ENCODE measurements around the gene IL37.
A peak's percentile ranks its signal among the peaks of the same experiment; 100 is the strongest.

The IL37 gene, protein sequence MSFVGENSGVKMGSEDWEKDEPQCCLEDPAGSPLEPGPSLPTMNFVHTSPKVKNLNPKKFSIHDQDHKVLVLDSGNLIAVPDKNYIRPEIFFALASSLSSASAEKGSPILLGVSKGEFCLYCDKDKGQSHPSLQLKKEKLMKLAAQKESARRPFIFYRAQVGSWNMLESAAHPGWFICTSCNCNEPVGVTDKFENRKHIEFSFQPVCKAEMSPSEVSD

DNA sequence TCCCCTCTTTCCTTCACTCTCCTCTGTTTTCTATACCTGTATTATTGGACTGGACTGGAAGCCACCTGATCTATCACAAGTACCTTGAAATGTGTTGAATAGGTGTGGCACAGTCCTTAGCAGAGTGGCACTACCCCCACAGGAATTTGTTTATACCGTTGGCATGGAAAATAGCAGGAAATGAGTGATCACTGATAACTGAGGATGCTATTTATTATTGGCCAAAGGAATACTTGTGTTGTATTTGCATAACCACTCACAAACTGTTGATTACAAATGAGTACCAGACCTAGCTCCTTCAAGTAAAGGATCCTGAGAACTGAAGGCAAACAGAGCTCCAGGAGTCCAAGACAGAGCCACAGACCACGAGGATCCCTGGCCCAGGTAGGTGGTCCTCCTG is at the start of gene IL37:
TSS of gene IL37 (plus strand) at position 301 of the 400 bp plus-strand sequence. CDS start 1,848 bp downstream, outside the sequence.
- no peak for DNase-seq

DNA sequence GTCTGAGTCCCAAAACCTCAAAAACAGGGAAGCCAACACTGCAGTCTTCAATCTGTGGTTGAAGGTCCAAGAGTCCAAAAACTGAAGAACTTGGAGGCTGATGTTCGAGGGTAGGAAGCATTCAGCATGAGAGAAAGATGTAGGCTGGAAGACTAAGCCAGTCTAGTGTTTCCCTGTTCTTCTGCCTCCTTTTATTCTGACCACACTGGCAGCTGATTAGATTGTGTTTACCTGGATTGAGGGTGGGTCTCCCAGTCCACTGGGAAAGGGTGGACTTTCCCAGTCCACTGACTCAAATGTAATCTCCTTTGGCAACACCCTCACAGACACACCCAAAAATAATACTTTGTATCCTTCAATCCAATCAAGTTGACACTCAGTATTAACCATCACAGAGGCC is 46.9 kb upstream of the IL37 start:
- DNase-seq = no peak

DNA sequence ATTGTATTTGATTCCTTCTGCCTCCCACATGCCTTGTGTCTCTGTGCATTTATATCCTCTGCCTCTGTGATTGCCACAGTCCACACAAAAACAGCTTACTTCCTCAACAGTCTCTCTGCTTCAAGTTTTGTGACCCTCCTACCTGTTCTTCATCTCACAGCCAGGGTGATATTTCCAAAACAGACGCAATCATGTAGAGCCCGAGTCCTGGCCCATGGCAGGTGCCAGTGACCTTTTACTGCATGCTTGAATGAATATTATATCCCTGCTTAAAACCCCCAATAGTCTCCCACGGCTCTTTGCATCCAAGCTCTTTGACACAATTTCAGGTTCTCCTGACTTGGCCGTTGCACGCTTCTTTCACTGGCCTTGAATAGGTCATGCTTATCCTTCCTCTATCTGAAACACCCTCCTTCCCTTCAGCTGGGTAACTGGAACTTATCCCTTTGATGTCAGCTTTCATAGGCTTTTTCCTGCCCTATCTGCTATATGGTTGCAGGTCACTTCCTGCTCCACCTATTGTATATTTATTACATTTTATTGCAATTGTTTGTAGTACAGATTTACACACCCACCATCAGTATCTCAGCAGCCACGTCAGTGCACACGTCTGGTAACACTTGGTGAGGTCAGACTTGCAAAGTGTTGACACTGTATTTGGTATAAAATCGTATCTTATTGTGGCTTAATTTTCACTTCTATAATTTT is 44.7 kb upstream of the IL37 start:
- no peak for DNase-seq

DNA sequence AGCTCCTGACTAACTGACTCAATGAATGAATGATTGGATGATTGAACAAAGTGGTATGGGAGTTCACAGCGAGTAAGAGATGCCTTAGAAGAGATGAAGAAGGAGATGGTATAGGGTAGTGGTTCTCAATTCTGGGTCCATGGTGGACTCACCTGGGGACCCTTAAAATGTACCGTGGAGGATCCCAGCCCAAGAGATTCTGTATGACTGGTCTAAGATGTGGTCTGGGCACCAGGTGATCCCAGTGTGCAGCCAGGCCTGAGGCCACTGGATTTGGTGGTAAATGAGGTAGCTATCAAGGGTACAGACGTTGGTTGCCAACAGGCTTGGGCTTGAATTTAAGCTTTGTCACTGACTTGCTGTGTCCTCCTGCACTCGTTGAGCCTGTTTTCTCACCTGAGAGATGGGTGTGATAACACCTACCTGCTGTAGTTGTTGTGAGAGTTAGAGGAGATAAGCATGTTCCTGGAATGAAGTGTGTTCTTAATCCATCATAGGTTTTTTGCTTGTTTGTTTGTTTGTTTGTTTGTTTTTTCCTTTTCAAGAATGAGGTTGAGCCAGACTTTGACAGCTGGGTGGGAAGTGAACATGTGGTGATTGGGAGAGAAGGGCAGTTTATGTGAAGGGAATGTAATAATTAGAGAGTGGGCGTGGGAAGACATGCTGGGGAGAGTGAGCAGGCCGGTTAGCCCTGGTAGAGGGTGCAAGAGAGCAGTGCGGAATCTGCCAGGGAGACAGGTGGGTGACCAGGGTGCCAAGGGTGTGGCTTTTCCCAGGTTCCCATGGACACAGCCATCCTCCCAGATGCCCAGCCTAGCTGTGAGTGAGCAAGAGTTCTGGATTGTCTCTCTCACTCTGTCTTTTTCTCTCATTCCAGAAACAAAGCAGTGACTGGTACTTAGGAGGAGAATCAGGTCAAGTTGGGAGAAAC is 43.0 kb upstream of the IL37 start:
- no peak for DNase-seq

DNA sequence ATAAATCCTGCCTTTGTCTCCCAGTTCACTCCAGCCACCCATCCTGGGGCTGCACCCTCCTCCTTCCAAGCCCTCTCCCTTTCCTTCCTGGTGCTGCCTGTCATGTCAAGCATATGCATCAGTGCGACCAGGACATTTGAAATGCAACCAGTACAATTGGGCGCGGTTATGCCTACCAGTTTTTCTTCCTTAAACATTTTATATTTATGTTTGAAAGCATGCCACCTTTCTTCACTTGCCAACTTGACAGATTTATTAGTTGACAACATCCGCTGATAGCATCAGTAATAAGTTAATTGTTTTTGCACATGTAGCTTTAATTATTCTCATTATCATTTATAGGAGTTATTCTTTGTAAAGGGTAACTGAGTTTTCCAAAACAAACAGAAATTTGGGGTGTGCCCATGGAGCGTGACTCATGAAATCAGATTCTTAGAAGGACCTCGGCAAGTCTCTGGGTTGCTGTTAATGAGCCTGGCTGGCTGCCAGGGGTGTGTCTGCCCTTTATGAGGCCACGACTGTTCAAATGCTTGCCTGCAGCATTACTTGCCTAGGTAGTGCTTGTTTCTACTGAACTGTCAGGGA is 41.6 kb upstream of the IL37 start:
- no peak for DNase-seq

DNA sequence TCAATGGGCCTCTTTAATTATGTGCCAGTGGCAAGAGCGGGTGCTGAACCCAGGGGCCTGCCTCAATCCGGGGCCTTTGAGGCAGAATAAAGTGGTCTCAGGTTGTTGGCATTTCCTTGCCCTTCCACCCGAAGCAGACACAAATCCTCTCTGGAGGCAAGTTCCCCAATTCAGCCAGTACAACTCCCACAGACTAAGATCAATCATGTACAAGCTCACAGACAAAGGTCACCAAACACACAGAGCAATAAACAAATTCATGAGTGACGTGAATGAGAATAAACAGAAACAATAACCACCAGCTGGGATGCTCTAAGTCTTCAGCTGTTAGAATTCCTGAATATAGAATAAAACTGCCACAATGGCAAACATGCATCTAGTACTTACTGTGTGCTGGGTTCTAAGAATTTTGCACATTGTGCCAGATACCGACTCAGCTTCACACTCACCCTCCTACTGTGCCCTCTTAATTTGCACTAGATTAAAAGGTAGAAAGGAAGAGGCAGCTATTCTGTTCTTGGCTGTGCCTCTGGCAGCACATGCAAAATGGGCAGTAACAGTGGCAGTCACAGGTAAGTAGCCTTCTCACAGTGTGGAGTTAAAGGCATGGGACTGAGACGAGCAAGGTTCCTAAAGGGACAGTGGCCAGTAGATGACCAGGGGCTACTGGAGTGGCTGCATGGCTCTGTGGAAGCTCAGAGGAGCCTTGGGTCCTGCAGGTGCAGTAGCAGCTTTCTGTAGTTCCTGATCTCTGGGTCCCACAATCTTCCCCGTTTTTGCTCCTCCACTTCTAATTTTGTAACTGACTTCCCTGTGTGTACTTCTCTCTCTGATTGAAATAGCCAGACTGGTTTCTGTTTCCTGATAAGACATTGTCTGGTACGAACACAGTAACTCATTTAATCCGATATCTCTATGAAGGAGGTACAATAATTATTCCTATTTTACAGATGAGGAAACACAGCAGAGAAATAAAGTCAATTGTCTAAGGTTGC is 39.8 kb upstream of the IL37 start:
- DNase-seq = no peak

DNA sequence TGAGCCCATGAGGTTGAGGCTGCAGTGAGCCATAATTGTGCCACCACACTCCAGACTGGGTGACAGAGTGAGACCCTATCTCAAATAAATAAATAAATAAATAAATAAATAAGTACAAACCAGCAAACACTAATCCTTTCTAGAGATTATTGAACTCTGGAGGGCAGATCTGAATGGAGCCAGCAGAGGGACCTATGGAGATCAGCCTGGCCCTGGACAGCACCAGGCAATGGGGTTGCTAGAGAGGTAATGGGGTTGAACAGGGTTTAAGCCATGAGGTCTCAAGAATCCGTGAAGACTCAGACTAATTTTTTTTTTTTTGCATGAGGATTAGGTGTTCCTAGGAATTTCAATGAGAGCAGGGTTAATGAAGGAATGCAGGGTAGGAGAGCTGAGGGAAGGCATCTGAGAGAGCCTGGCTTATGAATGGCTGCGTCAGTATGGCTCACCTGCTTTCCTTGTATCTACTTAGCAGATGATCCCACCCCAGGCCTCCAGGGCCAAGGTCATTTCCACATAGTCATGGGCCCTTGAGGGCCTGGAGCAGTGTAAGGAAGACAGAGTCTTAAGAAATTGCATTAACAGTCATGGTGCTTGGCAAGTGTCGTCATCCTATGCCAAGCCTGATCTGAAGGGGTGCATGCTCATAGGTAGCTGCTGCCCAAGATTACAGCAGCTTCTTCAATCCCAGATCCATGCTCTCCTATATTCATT is 34.6 kb upstream of the IL37 start:
- DNase-seq = no peak

DNA sequence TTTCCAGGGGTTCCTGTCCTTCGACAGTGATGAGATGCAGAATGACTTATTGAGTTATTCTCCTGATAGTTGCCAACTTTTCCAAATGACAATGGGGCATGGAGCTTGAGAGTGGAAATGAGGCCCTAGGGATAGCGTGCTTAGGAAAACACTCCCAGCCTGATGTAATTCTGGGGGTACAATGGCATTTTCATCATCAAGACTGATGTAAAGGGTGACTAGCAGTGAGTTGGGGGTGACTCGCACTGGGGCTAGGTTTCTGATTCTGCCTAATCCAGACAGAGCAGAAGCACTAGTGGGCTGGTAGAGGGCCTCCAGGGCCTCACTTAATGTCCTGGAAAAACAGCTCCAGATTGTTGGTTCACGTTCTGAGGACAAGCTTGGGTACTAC is 34.0 kb upstream of the IL37 start:
- DNase-seq = no peak

DNA sequence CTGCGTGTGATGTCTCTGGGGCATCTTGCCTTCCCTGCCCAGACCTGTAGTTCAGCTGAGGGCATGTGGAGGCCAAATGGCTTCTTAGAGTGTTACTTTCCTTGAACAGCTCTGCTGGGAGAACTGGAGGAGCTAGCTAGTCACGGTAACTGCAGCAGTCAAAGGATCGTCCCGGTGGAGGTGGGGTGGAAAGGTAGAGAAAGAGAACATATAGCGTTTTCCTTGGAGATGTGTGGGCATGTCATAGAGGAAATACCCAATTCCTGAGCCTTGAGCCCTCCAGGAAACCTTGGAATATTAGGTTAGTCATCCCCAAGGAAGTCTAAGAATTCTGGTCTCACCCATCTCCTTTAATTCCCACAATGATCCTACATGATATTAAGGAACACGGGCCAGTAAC is 33.5 kb upstream of the IL37 start:
- no peak for DNase-seq

DNA sequence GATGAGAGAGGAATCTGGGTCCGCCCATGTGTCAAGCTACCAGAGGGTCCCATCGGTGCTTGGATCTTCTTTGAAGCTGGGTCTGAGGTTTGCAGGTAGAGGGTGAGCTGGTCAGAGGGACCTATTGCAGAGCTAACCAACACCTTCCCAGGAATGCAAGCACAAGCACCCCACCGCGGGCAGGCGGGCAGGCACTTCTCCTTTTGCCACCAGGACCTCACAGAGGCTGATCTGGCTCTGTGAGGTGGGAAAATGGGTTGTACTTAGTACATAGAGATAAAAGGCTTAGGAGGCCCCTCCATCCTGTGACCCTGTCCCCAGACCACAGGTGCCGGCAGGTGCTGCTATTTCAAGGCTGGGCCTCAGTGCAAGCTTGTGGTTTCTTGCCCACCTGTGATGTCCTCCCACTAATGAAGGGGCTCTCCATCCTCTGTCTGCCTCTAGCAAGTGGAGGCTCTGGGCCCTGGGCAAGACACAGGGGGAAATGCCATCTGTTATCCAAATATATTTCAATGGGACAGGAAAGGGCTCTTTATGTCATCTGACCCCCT is 31.4 kb upstream of the IL37 start:
- no peak for DNase-seq

DNA sequence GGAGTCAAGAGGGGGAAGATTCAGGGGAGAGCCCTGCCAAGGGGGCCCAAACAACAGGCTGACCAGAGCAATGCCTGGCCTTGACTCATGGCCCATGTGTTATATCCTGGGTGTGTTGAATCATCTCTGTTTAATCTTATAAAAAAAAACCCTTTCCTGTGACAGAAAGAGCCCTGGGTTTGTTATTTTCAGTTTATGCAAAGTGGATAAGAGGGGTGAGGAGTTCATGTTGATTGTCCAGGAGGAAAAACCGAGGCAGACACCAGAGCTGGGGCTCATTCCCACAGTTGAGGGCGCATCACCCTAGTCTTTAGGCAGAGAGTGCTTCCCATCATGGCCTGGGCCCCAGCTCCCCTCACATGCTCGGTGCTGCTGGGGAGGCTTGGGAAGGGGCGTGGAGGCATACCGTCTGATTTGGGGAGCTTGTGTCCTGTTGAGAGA is 30.9 kb upstream of the IL37 start:
- DNase-seq = no peak

DNA sequence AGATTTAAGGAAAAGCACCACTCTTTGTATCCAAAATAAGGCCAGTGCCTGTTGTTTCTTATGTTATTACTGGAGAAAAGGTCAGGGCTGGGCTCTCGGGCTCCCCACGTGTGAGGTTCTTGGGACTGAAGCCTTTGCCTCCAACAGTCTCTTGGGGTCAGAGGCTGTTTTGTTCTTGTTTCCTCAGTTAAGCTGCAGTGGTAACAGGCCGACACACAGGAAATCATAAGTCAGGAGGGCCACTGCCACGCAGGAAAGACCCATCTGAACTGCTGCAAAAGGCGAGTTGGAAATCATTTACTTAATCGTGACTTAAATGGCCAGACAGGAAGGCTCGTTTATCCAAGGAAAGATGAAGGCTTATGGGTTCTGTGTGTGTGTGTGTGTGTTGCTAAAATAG is 30.3 kb upstream of the IL37 start:
- no peak for DNase-seq

DNA sequence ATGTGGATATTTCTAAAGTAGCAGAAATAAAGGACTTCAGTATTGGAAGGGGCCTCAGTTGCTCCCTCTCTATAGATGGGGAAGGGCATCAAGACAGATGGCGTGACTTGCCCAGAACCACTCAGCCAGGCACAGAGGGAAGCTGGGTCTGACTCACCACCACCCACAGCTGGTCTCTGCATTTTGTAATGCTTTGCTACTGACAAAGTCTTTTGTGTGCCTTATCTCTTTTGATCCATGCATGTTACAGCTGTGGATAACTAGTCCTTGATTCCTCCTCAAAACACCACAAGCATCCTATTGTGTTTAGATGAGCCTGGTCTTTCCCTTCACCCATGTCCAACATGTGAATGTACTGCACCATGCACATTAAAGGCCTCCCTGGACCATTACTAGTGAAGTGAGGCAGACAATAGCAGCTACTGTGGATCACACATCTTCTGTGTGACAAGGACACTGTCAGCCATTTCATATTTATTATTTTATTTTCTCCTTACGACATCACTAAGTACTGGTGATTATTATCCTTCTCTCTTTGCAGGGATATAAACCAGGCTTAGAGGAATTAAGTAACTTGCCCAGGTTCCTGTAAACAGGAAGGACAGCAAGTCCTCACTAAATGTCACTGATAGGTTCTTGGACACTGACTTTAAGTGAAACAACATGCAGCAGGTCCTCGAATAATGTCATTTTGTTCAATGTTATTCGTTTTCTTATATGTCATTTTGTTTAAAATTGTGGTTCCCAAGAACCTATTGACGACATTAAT is 29.6 kb upstream of the IL37 start:
- no peak for DNase-seq

DNA sequence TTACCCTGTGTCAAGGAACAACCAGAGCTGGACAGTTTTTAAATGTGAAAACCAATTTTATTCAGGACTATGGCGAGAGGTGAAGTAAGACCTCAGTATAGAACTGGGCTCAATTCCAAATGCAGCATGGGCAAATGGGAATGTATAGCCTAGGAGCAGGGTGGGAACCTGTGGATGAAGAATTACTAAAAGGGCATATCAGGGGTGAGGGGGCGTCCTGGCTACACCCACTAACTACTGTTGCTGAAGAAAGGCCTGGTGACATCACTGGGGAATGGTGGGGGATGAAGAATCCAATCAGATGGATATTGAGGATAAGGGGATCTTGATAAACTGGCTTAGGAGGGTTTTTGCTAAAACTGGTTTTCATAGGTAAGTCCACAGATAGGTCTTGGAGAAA is 27.3 kb upstream of the IL37 start:
- DNase-seq = no peak

DNA sequence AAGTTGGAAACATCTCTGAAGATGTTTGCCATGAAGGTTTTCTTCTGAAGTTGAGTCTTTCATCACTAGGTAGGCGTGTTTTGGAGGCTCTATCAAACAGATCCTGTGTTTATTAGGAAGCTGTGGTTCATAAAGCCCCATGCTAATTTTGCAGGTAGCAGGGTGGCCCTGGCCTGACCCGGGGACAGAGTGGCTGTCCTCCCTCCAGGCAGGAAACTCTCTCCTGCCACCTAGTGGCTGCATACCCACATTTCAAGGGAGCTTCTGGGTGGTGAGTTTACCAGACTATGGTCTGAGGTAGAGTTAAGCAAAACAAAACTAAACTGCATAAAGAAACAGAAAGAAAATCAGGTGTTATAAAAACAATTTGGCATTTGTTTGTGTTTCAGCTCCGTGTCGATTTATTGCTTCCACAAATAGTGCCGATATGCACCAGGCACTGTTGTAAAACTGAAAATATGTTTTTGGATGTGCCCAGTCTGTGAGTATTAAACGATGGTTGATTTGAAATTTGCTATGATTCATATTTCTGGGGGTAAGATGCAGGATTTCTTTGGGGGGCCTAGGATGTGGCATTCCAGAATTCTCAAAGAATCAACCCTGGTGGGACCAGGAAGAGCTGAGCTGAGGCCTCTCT is 26.0 kb upstream of the IL37 start:
- peak; percentile 10 for DNase-seq

DNA sequence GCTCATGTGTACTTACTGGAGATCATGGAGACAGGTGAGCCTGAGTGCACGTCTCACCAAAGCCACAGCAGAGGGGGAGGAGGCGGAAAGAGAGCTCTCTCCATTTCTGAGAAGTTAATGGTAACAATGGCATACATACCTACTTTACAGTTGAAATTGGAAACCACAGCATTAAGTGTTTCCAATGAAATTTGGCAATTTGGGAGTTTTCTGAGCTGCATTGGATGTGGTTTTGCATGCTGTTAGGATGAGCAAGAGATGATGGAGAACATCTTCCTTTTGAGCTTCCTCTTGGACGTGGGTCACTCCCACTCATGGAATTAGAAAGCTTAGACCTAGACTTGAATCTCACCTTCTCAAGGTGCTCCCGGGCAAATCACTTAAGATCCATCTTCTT is 25.5 kb upstream of the IL37 start:
- no peak for DNase-seq

DNA sequence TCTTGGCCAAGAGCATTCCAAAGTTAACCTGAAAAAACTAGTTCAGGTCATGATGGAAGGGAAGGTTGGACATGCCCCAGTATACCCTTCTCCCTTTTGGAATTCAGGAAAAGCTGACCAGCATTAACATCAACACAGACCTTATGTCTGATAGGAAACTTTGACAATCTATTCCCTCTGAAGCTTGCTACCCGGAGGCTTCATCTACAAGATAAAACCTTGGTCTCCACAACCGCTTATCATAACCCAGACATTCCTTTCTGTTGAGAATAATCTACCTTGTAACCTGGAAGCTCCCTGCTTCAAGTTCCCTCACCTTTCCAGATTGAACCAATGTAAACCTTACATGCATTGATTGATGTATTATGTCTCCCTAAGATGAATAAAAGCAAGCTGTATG is 24.7 kb upstream of the IL37 start:
- no peak for DNase-seq

DNA sequence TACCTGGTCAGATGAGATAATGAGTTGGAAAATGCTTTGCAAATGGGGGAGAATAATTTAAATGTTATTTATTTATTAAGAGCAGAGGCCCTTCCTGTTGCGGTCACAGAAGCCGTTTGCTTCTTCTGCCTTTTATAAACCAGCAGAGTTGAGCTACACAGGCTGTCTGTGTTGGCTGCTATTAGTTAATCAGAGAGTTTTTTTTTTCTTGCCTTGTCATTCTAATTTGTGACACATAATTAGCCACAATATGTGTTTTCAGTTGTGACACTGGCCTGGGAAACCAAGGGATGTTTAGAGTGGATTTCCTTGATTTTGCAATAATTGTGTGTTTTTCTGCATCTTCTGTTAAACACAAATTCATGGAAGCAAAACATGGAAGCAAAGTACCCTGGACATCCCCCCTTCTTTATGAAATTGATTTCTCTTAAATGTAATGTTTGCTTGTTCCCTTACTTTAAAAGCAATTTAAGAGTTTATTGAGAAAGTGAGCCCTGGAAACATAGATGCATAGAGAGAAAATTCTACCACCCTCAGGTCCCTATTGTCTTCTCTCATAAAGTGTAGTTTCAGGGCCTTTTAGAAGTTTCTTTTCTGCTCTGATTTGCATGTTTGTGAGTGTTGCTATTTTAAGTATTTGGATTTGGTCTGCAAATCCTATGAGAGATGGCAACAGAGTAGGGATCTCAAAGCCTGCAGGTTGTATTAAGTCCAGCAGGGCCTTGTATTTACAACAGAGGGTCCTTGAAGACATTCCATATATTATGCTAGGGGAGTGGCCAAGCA is 22.8 kb upstream of the IL37 start:
- DNase-seq = no peak

DNA sequence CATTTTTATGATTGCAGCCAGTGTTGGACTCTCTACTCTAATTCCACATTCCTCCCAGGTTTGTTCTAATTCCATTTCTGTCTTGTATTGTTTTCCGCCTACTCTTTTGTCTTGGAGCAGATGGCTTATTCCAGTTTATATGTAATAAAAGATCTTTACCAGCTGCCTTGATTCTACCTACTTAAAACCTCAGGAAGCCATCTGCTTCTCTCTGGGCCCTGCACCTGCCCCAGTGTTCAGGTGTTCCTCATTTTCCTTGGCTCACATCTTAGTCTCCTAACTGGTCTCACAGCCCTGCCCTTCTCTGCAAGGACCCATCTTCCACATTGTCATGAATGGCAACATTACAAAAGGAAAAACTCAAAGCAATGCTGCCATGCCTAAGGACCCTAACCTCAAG is 21.0 kb upstream of the IL37 start:
- DNase-seq = no peak
